Measurements from ENCODE around the gene TSHZ3.

Gene TSHZ3, protein sequence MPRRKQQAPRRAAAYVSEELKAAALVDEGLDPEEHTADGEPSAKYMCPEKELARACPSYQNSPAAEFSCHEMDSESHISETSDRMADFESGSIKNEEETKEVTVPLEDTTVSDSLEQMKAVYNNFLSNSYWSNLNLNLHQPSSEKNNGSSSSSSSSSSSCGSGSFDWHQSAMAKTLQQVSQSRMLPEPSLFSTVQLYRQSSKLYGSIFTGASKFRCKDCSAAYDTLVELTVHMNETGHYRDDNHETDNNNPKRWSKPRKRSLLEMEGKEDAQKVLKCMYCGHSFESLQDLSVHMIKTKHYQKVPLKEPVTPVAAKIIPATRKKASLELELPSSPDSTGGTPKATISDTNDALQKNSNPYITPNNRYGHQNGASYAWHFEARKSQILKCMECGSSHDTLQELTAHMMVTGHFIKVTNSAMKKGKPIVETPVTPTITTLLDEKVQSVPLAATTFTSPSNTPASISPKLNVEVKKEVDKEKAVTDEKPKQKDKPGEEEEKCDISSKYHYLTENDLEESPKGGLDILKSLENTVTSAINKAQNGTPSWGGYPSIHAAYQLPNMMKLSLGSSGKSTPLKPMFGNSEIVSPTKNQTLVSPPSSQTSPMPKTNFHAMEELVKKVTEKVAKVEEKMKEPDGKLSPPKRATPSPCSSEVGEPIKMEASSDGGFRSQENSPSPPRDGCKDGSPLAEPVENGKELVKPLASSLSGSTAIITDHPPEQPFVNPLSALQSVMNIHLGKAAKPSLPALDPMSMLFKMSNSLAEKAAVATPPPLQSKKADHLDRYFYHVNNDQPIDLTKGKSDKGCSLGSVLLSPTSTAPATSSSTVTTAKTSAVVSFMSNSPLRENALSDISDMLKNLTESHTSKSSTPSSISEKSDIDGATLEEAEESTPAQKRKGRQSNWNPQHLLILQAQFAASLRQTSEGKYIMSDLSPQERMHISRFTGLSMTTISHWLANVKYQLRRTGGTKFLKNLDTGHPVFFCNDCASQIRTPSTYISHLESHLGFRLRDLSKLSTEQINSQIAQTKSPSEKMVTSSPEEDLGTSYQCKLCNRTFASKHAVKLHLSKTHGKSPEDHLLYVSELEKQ

GRCh38 chr19:31349160-31349881 lies at the start of gene TSHZ3:
Gene TSHZ3 (minus strand): TSS chr19:31349436. CDS start chr19:31349219, 217 bp downstream.
- peak; percentile 53 for DNase-seq

DNA sequence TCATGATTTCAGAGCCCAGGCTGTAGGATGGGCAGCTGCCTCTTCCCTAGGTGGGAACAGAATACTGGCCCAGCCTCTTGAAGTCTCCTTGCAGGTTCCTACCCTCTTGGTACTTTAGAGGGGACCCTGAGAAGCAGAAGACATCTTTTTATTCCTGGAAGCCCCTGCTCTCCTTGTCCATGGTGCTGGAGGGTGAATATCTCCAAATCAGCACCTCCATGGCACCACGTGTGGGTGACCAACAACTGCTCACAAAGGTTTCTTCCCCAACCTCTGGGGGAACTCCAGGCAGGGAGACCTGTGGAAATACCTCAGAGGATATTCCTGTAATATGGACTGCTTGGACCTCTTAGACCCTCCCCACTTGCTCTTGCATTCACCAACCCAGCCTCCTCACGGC lies 48.1 kb upstream of the TSHZ3 start:
- DNase-seq: no peak

DNA sequence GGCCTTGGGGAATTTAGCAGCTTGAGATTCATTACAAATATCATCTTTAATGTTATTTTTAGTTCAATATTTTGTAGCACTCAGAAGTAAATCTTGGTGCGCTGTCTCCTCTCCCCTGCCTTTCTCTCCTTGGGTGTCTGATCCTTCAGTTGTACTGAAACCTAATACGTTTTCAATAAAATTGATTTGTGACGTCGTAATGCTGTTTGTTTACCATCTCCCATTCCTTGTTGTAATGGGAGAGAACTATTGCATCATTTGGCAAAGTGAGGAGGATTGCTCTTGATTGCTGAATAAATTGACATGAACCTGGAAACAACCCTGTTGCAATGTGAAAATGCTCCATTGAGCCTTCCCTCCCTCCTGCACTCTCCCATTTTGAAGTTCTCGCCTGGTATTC lies 43.2 kb upstream of the TSHZ3 start:
- no peak for DNase-seq

DNA sequence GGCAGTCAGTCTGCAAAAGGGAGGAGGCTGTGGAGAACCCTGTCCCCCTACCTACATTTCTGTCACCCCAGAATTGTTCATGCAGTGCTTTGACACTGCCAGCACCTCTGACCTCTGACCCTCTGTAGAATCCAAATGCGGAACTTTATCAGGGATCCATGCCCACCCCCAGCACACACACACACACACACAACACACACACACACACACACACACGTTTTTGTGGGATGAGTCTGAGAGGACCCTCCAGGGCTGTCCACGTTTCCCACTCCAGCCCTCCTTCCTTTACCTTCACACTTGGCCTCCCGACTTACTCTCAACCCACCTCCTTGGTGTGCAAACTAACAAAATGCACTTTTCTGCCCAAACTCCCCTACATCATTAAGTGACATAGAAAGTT lies 42.3 kb upstream of the TSHZ3 start:
- DNase-seq: no peak

DNA sequence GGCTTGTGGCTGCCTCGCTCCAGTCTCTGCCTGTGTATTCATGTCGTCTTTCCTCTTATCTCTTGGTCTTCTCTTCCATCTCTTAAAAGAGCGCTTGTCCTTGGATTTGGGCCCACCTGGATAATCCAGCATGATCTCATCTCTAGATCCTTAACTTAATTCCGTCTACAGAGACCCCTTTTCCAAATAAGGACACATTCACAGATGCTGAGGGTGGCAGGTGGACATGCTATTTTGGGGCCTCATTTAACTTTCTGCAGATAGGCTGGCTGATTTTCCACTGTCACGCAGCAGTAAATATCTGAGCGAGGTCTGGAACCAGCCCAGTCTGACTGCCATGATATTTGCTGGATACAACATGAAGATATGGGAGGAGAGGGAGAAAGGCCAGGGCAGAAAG lies 41.5 kb upstream of the TSHZ3 start:
- no peak for DNase-seq

DNA sequence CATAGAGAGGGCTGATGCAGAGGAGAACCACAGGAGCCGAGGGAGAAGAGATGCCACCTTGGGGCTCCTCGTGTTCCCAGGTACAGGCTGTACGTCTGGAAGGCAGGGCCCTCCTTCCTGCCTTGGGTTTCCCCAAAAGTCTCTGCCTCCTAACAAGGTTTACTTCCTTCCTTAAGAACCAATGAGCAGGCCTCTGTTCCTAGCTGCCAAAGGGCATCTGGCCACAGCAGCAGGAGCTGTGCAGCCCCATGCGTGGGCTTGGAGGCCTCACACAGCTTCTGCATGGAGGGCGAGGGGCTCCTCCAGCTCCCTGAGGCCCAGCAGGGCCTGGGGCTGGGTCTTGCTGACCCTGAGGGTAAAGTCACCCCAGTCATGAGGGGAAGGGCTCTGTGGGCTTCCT lies 40.6 kb upstream of the TSHZ3 start:
- no peak for DNase-seq

- DNase-seq: no peak
Measured at GRCh38 chr19:31387717-31388301, 38.6 kb upstream of the TSHZ3 start.

DNA sequence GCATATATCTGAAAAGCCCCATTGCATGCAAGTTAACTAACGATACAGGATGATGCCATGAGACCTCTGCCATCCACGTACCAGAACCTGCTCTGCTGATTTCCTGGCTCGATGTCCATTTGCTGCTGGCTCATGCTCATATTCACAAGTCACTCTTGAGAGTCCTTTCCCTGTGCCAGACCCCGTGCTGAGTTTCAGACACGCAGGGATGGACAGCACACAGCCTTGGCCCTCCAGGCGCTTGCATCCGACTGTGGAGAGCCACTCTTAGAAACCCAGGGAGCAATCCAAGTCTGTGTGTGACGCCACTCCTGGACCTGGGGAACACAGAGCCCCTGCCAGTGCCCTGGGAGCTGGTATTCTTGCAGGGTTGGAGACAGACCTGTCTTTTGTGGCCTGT lies 37.6 kb upstream of the TSHZ3 start:
- no peak for DNase-seq

- DNase-seq: no peak
Measured at GRCh38 chr19:31385744-31386143, 36.5 kb upstream of the TSHZ3 start.

GRCh38 chr19:31383553-31383952 lies 34.3 kb upstream of the TSHZ3 start:
- DNase-seq: no peak

- no peak for DNase-seq
Measured at GRCh38 chr19:31380854-31381253, 31.6 kb upstream of the TSHZ3 start.

DNA sequence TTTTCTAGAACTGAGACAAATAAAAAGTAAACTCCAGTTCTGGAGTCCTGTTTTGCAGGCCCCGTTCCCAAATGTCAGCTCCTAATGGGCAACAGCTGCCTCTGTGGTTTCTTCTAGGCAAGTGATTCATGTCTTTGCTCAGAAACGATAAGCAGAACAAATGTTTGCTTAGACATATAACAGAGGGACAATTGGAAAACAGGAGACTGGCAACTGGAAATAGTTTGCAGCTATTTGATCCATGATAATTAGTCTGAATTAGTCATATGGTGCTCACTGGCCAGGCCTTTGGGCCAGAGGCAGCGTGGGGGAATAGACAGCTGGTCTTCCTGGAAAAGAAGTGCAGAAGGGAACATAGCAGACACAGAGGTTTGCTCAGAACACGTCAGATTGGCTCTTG lies 29.2 kb upstream of the TSHZ3 start:
- no peak for DNase-seq

GRCh38 chr19:31377736-31378135 lies 28.5 kb upstream of the TSHZ3 start:
- DNase-seq: no peak

GRCh38 chr19:31372246-31372781 lies 23.1 kb upstream of the TSHZ3 start:
- DNase-seq: no peak

- no peak for DNase-seq
Measured at GRCh38 chr19:31370216-31370615, 21.0 kb upstream of the TSHZ3 start.

GRCh38 chr19:31364963-31365362 lies 15.7 kb upstream of the TSHZ3 start:
- no peak for DNase-seq

DNA sequence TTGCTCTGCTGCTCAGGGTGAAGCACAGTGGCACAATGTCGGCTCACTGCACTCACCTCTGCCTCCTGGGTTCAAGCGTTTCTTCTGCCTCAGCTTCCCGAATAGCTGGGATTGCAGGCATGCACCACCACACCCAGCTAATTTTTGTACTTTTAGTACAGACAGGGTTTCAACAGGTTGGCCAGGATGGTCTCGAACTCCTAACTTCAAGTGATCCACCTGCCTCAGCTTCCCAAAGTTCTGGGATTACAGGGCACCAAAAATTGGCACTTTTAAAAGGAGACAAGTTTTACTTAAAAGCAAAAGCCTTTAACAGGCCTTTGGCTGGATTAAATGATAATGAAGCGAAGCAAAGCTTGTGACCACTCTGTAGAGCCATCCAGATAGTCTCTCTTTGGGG lies 12.5 kb upstream of the TSHZ3 start:
- DNase-seq: no peak

GRCh38 chr19:31357315-31357673 lies 8.1 kb upstream of the TSHZ3 start:
- DNase-seq: no peak

GRCh38 chr19:31356587-31357314 lies 7.5 kb upstream of the TSHZ3 start:
- DNase-seq: peak; percentile 60

DNA sequence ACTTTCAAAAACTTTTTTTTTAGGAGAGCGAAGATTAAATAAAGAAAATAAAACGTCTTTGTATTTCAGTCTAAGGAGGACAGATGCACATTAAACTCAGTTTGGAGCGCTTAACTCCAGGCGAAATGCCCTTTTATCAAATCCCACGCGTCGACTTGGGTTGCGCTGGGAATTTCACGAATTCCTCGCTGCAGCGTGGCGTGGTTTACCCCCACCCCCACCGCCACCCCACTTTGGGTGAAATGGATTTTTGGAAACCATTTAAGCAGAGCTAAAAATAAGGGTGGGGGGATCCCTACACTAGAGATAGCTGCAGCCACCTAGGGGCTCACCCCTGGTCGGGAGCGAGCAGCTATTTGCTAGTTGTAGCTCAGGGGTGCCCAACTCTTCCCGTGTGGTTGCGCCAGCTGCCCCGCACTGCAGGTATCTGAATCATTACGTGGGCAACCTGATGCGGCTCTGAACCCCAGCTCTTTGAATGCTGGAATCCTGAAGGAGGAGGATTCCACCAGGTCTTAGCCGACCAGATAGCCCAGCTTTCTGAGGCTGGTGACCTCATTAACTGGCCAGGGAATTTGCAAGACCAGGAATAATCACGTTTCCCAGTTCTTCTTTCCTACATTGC lies 6.5 kb upstream of the TSHZ3 start:
- no peak for DNase-seq

Measured in CD4-positive, alpha-beta T cell treated with Interleukin-21 for 1 hour (primary cell).